NCI-H2171 treated with DMSO at 0.1 percent for 48 hours (cell line): Measurements from ENCODE around the gene STK11IP.

Source experiments
- DNase-seq: peaks from one replicate; lab custom pipeline; 2025; lab: John Stamatoyannopoulos, UW

STK11IP gene, protein sequence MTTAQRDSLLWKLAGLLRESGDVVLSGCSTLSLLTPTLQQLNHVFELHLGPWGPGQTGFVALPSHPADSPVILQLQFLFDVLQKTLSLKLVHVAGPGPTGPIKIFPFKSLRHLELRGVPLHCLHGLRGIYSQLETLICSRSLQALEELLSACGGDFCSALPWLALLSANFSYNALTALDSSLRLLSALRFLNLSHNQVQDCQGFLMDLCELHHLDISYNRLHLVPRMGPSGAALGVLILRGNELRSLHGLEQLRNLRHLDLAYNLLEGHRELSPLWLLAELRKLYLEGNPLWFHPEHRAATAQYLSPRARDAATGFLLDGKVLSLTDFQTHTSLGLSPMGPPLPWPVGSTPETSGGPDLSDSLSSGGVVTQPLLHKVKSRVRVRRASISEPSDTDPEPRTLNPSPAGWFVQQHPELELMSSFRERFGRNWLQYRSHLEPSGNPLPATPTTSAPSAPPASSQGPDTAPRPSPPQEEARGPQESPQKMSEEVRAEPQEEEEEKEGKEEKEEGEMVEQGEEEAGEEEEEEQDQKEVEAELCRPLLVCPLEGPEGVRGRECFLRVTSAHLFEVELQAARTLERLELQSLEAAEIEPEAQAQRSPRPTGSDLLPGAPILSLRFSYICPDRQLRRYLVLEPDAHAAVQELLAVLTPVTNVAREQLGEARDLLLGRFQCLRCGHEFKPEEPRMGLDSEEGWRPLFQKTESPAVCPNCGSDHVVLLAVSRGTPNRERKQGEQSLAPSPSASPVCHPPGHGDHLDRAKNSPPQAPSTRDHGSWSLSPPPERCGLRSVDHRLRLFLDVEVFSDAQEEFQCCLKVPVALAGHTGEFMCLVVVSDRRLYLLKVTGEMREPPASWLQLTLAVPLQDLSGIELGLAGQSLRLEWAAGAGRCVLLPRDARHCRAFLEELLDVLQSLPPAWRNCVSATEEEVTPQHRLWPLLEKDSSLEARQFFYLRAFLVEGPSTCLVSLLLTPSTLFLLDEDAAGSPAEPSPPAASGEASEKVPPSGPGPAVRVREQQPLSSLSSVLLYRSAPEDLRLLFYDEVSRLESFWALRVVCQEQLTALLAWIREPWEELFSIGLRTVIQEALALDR

GRCh38 chr2:219597552-219598307, at the start of gene STK11IP:
TSS of gene STK11IP (plus strand) at chr2:219597857. CDS start at chr2:219598120, 263 bp downstream.
- peak; percentile 94 for DNase-seq

- DNase-seq: no peak
Measured at GRCh38 chr2:219548990-219549389, 48.7 kb upstream of the STK11IP start.

GRCh38 chr2:219549619-219550018, 48.0 kb upstream of the STK11IP start:
- DNase-seq: no peak

DNA sequence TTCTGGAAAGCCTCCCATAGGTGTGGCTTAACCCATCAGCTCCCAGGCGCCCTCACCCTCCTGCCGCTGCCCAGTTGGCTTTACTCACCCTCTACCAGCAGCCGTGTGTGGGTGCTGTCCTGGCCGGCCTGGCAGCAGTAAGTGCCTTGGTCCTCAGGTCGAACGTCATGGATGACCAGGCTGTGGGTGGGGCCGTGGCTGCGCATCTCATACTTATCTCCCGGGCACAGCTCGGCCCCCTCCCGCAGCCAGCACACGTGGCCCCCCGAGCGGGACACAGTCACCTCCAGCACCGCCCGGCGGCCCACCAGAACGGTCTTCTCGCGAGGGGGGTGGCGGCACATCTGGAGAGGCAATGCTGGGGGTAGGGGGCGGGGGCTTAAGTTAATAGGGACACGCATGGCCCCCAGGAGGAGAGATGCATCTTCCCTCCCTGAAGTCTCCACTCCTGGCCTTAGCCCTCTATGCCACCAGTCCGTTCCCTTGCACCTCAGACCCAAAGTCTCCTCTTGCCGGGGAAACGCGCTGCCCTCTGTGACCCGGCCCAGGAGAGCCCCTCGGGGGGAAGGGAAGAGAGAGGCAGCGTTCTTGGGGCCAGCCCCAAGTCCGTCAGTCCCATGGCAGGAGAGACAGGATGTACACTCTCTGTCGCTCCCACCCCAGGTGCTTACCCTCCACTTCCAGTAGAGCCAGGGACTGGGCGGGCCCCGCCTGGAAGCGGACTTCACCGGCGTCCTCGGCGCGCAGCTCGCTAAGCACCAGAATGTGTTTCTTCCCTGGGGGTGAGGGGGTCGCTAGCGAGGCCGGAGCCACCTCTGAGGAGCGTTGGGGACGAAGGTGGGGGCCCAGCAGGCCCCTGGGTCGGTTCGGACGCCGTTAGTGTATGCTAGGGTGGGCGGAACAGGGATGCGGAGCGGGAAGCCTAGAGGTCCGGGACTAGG, 45.9 kb upstream of the STK11IP start:
- DNase-seq: no peak

DNA sequence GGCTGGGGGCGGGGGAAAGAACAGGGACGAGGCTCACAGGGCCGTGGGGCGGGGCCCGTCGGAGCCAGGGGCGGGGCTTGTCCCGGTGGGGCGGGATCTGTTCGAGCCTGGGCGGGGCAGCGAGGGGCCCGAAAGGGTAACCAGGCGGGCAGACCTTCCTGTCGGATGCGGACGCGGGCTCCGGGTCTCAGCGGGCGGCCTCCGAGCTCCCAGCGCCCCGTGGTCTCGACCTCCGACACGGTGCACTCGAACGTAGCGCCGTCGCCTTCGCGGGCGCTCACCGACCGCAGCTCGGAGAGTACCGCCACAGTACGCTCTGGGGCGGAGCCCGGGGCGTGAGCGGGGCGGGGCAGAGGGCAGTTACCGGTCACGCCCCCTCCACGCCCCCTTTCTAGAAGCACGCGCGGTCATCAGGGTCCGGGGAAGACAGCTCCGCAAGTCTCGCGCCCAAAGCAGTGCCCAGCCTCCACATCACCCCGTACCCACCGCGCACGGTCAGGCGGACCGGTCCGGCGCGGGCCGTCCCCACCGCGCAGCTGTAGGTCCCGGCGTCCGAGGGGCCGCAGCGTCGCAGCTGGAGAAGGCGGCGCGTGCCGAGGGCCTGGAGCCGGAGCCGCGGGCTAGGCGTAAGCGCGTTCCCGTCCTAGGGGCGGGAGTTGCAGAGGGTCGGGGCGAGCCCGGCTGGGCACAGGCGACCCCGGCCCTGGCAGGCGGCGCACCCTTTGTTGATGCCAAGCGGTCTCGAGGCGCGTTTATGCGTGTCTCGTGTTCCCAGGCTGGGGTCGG, 45.1 kb upstream of the STK11IP start:
- DNase-seq: peak; percentile 84

GRCh38 chr2:219553168-219553417, 44.6 kb upstream of the STK11IP start:
- DNase-seq: no peak

DNA sequence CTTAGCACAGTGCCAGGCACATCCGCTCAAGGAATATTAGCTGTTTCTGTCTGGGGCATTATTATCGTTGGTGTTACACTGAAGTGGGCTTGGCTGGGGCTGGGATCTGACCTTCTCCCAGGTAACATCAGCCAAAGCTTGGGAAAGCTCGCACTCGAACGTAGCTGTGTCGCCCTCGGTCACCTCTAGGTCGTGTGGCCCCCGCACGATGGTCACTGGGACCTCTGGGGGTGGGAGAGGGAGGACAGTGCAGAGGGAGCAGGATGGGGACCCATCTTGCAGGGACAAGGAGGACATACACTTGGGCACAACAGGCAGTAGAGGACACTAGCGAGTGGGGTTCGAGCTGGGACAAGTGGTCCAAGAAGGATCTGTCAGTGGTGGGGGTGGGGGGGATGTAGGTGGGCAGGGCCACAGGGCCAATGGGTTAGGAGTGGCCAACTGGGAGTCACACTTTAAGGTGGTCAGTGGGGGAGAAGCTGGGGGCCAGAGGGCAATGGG, 44.1 kb upstream of the STK11IP start:
- no peak for DNase-seq

DNA sequence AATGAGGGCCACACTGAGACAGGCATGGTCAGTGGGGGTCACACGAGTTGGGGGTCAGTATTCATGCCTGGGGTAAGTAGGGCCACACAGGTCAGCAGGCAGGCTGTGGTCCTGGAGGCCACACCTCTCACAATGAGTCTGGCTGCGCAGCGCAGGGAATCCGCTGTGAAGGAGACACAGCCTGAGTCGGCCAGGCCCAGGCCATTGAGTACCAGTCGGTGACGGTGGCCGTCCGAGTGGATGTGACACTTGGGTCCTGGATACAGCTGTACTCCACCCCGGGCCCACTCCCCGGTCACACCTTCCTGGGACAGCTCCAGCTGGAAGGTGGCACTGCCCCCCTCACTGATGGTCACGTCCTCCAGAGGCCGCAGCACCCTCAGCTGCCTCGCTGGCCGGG, 43.3 kb upstream of the STK11IP start:
- DNase-seq: no peak

DNA sequence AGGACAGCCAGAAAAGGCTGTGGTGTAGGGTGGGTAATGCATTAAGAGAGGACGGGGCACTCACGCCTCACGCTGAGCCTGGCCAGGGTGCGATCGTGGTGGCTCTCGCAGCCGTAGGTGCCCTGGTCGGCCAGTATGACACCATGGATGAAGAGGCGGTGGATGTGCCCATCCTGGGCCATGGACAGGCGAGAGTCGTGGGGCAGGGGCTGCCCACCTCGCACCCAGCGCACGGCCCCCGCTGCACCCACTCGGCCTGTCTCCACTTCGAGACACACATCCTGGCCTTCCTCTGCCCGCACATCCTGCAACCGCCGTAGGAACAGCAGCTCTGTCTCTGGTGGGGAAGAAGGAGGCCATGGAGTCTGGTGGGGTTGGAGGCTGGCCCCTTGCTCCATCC, 41.7 kb upstream of the STK11IP start:
- no peak for DNase-seq

GRCh38 chr2:219556413-219556812, 41.2 kb upstream of the STK11IP start:
- no peak for DNase-seq

DNA sequence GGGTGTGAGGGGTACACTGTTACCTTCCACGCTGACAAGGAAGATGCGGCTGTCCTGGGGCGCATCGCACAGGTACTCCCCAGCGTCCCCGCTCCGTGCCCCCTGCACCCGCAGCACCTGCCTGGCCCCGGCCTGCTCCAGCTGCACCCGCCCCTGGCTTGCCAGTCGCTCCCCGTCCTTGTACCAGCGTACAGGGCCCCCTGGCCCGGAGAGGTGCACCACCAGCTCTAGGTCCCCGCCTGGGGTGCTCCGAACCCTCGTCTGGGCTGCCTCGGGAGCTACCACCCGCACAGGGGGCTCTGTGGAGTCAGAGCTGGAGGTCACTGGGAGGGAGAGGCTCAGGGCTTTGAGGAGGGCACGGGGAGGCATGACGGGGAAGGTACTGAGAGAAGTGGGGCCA, 40.3 kb upstream of the STK11IP start:
- DNase-seq: no peak

- no peak for DNase-seq
Measured at GRCh38 chr2:219557791-219558785, 39.6 kb upstream of the STK11IP start.

- no peak for DNase-seq
Measured at GRCh38 chr2:219559156-219559915, 38.3 kb upstream of the STK11IP start.

GRCh38 chr2:219560037-219560892, 37.4 kb upstream of the STK11IP start:
- DNase-seq: no peak

GRCh38 chr2:219560893-219561178, 36.8 kb upstream of the STK11IP start:
- no peak for DNase-seq

DNA sequence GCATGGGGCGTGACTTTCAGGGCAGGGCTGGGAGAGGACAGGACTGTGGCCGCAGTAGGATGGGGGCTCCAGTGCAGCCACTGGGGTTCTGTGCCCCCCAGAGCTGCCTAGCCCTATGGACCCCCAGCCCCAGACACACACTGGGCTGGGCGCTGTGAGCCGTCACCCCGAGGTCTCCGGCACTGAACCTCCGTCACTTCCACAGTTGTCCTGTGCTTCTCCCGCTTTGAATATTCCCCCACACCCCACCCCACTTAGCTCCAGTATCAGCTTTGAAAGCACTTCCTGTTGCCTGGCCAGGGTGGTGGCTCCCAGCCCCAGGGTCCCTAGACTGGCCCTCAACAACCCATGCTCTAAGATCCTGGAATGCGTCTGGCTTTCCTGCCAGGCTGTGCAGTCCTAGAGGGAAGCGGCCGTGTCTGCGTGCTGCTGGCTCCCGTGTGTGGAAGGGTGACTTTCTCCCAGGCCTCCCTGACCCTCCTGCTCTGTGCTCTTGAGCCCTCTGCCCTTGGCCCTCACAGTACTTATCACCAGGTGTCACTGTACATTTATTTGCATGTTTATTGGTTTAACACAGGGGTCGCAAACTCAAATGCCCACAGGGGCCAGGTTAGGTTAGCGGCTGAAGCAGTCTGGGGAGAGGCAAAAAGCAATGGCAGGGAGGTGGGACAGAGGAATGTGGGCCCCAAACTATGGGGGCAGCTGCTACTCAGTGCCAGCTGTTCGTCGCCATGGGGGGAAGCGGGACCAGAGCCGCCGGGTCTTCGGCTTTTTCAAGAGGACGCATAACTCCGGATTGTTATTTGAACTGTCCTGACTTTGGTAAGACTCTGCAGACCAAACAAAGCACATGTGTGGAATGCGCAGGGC, 36.2 kb upstream of the STK11IP start:
- DNase-seq: no peak
